SK-MEL-5 (cell line): ENCODE data around the gene RECK. TPM values are rescaled to one million over a fixed set of nuclear protein-coding genes. Genes with fewer than 3 reads are reported as not detected.
A peak's percentile ranks its signal among the peaks of the same experiment; 100 is the strongest.
"Not testable (repeated sequence)": the region's sequence is repeated elsewhere in the genome, so short reads cannot be mapped to it uniquely, and the experiment has no call there.

ENCODE experiments used
- DNase-seq: peaks from one replicate; pipeline ENCODE4 v3.0.0-alpha.2; 2016; ENCODE audit warnings: low read depth, low spot score
- in situ Hi-C: cut with HindIII; loops from 2 replicates; pipeline ENCODE4 v1.10.0; 2016; ENCODE audit warnings: low sequenced_read_pairs, high pct_unique_total_duplicates, low pct_unique_long_range_greater_than_20kb
- total RNA-seq: library from RNA; depleted of rRNA; stranded (reverse); fragments of >200 nt; shearing (Covaris generic); gene quantifications from 2 replicates; pipeline ENCODE4 v1.2.3, GENCODE V29; 2014

RECK gene
- total RNA-seq, 1 experiment from 2014 or later: 10.0 TPM

DNA sequence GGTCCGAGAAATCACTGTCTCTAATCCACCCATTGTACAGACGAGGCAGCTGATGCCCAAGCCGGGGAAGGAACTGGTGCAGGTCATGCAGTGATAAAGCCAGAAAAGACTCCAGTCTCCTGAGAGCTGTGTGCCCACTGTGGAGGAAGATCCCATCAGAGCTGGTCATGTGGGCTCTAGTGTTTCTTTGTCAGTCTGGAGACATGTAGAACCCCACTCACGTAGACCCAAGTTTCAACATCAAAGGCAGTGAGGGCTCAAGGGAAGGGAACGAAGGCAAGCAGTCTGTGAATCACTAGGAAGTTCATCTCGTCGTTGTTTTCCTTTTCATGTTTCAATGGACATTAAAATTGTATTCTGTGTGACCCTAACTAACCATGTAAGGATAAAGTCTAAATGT is 85.3 kb downstream of the RECK start:
- no peak for DNase-seq
- in situ Hi-C loops: no loop called here

DNA sequence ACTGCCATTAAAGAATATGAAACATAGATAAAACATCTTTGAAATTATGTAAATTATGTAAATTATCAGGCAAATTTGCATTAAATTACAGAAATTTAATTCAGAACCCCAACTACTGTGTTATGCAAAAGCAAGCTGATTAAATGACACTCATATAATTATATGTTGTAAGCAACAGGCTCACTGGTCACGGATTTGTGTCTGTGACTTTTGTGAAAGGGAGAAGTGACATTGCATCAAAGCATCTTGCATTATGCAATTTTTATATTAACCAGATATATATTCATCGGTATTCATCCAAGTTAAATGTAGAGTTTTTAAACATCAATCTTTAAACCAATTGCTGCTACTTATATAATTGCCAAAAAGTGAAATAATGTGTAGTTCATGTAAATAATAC is 86.8 kb downstream of the RECK start:
- no peak for DNase-seq
- in situ Hi-C loops: no loop called here

DNA sequence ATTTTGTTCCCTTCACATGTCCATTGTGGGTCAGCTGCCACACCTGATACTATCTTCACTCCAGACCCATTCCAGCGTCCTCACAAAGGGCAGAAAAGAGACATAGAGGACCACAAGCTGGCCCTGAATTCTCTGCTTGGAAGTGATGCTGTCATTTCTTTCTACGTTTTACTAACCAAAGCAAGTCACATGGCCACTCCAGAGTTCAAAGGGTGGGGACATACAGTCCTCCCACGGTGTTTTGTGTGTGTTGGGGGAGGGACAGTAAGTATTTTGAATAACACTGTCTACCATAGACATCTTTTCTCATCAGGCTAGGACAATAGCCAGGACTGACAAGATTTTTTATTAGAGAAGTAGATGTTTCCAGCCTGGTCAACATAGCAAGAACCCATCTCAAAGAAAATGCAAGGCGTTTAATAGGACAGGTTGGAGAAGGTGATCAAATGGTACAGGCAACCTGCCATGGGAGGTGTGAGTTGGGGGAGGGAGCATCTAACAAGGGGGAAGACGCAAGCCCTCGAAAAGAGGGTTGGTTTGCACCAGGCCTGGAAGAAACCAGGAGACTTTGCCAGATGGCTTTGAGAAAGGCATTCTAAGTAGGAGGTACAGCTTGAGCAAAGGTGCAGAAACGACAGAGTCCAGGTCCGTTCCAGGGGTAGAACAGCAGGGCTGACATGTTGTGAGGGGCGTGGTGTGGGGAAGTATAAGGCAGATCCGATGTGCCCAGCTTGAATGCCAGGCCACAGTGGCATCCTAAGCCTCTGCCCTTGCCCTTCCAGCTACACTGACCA is 88.5 kb downstream of the RECK start:
- no peak for DNase-seq
- in situ Hi-C loops: no loop called here

DNA sequence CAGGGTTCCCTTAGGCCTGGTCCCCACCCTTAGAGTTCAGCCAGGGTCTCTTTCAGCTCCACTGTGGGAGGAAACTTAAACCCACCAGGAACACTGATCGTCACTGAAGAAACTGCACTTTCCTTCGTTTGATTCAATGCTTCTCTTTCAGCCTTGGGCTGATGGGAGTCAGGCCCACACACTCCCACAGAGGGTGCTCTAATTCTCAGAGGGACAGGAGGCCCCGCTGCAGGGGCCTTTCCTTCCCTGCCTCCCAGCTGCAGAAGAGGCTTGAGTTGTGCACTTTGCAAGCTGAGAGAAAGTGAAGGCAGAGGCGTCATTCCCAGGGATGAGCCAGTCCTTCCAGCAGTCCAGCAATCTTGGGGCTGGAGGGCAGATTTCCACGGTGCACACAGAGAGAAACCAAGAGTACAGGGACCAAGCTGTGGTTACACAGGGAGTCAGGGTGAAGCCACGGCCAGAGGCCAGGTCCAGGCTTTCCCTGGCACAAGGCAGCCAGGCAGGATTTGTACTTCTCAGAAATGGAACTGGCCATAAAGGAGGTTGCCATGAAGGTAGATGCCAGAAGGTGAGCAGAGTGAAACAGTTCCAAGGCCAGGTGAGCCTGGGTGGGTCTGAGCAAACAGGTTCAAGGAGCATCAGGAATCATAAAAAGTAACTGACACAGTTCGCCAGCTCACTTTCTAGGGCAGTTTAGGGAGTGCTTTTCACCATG is 89.5 kb downstream of the RECK start:
- in situ Hi-C loops: no loop called here
- no peak for DNase-seq

DNA sequence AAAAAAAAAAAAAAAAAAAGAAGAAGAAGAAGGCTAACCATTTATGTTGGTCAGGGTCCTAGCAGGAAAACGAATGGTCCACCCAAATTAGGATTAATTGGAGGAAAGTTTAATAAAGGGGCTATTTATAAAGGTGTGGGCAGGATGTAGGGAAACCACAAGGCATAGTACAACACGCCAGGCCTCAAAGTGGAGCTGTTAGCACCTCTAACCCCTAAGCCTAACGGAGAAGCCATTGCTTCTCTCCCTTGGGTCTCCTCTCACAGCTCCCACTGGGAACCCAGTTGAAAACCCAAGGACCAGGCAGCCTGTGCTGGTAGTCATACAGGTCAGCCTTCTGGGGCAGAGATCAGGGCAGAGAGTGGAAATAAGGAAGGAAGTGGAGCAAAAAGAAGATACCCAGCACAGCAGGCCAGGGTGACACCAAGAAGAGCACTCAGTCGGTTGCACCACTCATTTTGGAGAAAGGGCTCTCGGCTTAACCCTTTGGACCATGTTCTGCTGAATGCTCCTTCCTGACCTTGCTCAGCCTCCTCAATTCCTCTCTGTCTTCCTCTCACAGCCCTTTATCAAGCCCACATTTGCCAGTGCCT is 91.0 kb downstream of the RECK start:
- DNase-seq: no peak
- in situ Hi-C loops: no loop called here

DNA sequence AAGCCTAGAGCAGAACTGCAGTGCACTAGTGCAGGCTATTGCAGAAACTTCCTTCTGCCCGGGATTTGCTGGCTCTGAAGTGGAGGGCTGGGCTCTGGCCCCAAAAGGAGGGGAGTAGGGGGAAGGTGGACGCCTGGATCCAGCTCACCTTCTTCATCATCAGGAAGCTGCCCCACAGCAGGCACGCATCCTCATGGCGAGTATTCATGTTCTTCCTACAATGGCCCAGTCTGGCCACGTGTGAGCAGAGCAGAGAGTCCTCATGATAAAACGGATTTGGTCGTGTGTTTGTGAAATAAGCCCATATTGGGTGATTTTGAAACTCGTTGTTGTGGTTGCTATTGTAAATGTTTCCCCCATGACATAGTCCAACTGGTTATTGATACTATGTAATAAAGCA is 91.6 kb downstream of the RECK start:
- DNase-seq: no peak
- in situ Hi-C loops: no loop called here

DNA sequence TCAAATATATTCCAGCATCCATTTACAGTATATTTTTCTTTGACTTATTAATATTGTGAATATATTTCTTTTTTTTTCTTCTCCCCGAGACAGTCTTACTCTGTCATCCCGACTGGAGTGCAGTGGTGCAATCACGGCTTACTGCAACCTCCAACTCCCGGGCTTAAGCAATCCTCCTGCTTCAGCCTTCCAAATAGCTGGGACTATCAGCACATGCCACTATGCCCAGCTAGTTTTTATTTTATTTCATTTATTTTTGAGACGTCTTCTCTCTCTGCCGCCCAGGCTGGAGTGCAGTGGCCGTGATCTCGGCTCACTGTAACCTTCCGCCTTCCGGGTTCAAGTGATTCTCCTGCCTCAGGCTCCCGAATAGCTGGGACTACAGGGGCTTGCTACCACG is 92.4 kb downstream of the RECK start:
- in situ Hi-C loops: no loop called here
- DNase-seq: no peak

DNA sequence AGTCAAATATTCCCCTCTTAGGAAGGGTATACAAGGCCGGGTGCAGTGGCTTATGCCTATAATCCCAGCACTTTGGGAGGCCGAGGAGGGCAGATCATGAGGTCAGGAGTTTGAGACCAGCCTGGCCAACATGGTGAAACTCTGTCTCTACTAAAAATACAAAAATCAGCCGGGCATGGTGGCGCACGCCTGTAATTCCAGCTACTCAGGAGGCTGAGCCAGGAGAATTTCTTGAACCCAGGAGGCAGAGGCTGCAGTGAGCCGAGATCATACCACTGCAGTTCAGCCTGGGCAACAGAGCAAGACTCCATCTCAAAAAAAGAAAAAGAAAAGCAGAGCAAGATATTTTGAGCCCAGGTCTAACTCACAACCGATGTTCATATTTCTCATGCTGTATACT is 95.0 kb downstream of the RECK start:
- in situ Hi-C loops, DNase-seq: not testable (repeated sequence)

DNA sequence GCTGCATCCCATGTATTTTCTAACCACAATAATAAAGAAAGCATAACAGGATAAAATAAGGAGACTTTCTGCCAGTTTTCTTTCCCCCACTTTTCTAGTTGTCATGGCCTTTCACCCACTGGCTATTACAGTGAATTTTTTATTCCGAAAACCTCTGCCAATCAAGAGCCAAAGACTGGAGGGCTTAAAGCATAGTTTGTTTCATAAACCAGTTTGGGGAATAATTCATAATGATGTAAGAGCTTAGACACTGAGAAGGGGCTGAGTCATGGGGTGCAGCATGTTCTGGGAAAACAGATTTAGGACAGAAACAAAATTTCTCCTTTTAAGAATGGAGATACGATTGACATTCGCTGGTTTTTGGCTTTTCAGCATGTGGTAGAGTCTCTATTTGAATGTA is 95.4 kb downstream of the RECK start:
- DNase-seq: no peak
- in situ Hi-C loops: no loop called here

DNA sequence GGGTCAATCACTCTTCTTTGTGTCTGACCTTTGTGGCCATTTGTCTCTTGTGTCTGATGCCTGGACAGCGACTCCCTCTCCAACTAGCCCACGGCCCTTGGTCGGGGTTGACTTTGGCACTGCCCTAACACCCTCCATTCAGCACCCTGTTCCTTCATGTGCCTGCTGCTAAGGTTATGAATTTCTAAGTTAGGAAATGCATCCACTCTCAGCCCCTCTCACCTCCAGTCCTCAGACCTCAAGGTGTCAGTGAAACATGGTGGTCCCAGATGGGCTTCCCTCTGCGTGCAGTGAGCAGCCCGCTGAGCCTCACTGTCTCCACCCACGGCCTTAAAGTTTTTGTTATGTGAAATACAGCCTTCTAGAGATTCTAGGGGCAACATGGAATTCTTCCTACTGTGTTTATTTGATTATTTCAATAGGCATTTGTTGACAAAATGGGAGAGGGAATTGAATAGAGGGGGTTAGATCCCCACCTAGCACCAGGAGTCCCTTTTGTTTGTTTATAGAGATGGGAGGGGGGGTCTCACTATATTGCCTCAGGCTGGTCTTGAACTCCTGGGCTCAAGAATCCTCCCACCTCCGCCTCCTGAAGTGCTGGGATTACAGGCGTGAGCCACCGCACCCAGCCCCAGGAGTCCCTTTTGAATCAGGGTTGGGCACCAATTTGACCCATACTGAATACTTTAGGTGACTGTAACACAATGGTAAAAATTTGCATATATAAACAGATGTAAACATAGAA is 98.2 kb downstream of the RECK start:
- in situ Hi-C loops: no loop called here
- DNase-seq: no peak

DNA sequence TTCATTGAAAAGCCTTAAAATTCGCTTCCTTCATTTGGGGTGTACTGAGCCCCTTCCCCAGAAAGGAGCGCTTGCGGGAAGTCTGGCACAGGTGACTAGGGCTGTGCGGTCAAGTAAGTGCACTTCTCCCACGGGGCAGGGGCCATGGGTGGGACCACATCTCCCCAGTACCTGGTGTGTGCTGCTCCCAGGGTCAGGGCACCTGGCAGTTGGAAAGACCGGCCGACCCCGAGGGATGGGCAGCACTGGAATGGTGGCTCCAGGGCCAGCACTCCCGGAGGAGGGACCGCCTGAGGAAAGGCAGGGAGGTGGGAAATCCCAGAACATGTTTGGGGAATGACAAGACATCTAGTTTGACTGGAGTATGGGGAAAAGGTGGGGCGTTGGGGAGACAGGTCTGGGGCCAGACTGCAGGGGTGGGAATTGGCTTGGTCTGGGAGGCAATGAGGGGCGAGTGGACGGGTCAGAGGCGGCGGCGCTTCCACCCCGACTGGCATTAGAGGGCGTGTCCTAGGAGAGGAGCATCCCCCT is 99.1 kb downstream of the RECK start:
- in situ Hi-C loops: no loop called here
- DNase-seq: no peak

DNA sequence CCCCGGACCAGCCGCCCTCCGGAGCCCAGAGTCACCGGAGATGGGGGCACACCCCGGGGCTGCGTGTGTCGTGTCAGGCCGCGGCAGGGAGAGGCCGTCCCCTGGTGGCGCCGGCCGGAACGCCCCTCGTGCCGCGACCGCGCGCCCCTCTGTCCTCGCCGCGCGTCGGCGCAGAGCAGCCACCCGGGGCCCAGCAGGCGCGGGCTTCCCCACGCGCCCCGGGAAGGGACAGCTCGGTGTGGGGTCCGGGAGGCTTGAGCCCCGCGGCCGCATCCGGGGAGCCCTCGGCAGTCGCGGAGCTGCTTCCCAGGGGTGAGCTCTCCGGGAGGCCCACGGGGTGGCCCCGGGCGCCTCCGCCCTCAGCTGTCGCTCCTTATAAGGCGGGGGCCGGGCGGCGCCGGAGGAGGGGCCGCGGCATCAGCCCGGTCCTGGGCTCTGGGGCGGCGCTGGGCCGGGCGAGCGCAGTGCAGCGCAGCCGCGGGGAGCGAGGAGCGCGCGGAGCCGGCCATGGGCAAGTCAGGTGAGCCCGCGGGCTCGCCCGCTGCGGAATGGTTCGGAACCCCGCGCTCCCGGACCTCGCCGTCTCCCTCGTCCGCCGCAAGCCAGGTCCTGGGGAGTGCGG is 99.7 kb downstream of the RECK start, which contains the start of gene GLIPR2:
TSS of gene GLIPR2 (plus strand) at position 462 of the 622 bp plus-strand sequence. CDS start at position 508, 46 bp downstream.
- peak; percentile 36 for DNase-seq
- in situ Hi-C loops: no loop called here

DNA sequence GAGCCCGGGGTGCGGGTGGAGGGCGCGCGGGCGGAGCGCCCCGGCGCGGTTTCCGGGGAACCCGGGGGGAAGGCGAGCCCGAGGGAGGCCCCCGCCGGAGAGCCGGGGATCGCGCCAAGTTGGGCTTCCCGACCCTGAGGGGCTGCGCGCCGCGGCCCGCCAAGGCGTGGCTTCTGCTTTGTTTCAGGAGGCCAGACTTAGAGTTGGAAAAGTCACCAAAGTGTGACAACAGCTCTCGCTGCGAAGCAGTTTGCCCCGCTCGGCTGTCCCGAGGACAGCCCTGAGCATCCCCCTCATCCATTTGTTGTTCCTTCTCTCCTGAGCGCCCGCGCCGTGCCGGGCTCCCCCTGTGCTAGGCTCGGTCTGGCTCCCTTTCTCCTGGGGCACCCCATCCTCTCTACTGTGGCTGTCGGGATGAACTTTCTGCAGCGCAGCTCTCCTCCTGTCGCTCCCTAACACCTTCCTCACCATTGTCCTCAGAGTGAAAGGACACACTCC is 100.2 kb downstream of the RECK start:
- in situ Hi-C loops: no loop called here
- DNase-seq: no peak

DNA sequence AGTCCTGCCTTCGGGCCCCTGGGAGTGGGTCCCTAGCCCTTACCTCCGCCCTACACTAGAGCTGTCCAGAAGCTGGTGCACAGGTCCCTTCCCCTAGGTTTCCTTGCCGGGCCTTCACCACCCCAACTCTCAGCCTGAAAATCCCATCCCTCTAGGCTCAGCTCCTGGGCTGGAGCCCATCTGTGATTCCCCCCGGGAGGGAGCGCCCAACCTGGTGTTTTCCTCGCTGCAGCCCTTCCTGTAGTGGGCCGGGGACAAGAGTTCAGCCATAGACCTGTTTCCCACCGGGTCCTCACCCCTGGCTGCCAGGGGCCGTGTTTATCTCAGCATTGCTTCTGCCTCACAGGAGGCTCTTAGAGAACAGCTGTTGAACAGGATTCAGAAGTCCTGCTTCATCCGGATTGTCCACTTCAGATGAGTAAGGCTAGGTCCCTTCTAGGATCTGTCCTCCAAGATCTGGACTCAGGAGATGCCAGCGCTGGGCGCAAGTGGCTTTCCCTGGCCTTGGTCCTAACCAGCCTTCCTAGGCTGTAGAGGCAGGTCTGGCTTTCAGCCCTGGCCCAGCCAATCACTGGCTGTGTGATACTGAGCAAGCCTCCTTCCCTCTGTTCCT is 100.8 kb downstream of the RECK start:
- in situ Hi-C loops: no loop called here
- DNase-seq: no peak

DNA sequence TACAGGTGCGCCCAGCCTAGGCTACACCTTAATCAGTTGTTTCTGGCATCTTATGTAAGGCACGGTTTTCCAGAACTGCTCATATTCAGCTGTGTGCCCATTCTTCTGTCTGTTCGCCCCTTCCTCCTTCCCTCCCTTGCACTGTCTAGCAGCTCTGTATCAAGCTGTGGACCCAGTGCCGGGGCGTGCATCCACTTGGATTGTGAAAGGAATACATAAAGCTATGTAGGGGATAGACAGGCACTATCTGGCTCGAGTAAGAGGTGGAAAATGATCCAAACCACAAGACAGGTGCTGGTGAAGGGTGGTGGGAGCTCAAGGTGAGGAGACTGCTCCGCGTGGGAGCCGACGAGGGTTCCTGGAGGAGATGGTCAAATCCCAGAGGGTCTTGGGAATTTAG is 101.8 kb downstream of the RECK start:
- no peak for DNase-seq
- in situ Hi-C loops: no loop called here

DNA sequence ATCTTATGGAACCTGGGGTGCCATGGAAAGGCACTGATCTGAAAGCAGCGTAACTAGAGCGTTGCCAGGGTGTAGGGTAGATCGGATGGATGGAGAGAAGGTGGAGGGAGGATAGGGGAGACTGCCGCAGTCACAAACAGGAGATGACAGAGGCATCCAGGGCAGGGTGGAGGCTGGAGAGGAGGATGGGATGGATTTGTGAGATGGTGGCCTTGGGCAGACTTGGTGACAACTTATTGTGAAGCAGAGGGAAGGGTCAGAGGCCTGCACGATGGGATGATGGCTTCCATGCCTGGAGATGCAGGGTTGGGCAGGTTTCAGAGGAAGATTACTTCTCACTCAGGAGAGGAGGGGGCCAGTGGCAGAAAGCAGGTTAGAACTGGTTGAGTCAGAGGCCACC is 102.2 kb downstream of the RECK start:
- DNase-seq: no peak

More for the DNA sequence above, 102.2 kb downstream of the RECK start:
- in situ Hi-C loops: no loop called here
